GM12878 (cell line): Measurements from ENCODE around the gene RXFP4. TPM values are rescaled to one million over a fixed set of nuclear protein-coding genes. Genes with fewer than 3 reads are reported as not detected.

Experiments
- ATAC-seq: fragments of 200-7000 bp; cut with Tn5 transposase; 3 replicates; pipeline ENCODE4 v1.9.1; 2020; ENCODE audit warnings: mild to moderate bottlenecking, moderate library complexity
- BruUV-seq: library from RNA; stranded (reverse); fragments of 400-500 nt; replicated peaks from 2 replicates; lab custom pipeline; 2021; lab: Mats Ljungman, UMichigan
- CTCF ChIA-PET: fragments of 300-600 bp; sonication (Branson Sonifier 250); formaldehyde crosslinking; extraction: SDS; loops from one replicate; lab custom pipeline; 2021; ENCODE audit warnings: inconsistent platforms; lab: Yijun Ruan, JAX
- POLR2A ChIA-PET: fragments of 350-600 bp; formaldehyde crosslinking; extraction: SDS; loops from one replicate; lab custom pipeline; 2021; ENCODE audit warnings: inconsistent platforms; lab: Charles Lee
- RAD21 ChIA-PET: fragments of 300-600 bp; sonication (Branson Sonifier 250); formaldehyde crosslinking; loops from one replicate; lab custom pipeline; 2023; ENCODE audit warnings: antibody characterized with exemption; ENCODE audit not compliant: unreplicated experiment; lab: Charles Lee
- SMC1A ChIA-PET: fragments of 300-600 bp; sonication (Branson Sonifier 250); formaldehyde crosslinking; loops from one replicate; lab custom pipeline; 2023; ENCODE audit not compliant: unreplicated experiment, uncharacterized antibody; lab: Charles Lee
- DNase-seq: peaks from one replicate; pipeline ENCODE4 v3.0.0-alpha.2; 2011; ENCODE audit warnings: low read depth, low spot score
- FAIRE-seq: peaks from 3 replicates; lab custom pipeline; 2011; peaks lifted over from hg19 to GRCh38; lab: Jason Lieb, UNC
- H2AFZ ChIP-seq: 2 replicates; pipeline ENCODE4 v1.6.0; 2011; ENCODE audit warnings: low read depth, low read length, control low read depth; ENCODE audit not compliant: control insufficient read depth
- H3K27ac ChIP-seq: 2 replicates; pipeline ENCODE4 v1.5.1; 2011; ENCODE audit warnings: control low read depth; ENCODE audit not compliant: control insufficient read depth, insufficient read depth
- H3K27me3 ChIP-seq, 2 experiments: replicated peaks in 1 of 2; 2 replicates each; pipeline versions ENCODE4 v1.6.0 to v1.6.1; 2011; ENCODE audit warnings: low read length in 1 of 2; ENCODE audit not compliant: control insufficient read depth in 2 of 2, insufficient read depth in 2 of 2
- H3K36me3 ChIP-seq, 2 experiments: 2 replicates each; pipeline ENCODE4 v1.5.1; 2011; ENCODE audit warnings: low read length in 1 of 2; ENCODE audit not compliant: control insufficient read depth in 2 of 2, insufficient read depth in 2 of 2
- H3K4me1 ChIP-seq: 2 replicates; pipeline ENCODE4 v1.6.1; 2011; ENCODE audit warnings: mild to moderate bottlenecking, low read length, moderate library complexity, mixed read lengths; ENCODE audit not compliant: control insufficient read depth, insufficient read depth
- H3K4me2 ChIP-seq: 2 replicates; pipeline ENCODE4 v1.6.0; 2011; ENCODE audit warnings: control low read depth; ENCODE audit not compliant: control insufficient read depth, insufficient read depth
- H3K4me3 ChIP-seq: fragments of 200-600 bp; sonication (generic); 2 replicates; pipeline ENCODE4 v1.5.1; 2016
- H3K79me2 ChIP-seq: 2 replicates; pipeline ENCODE4 v1.6.0; 2011; ENCODE audit warnings: low read length; ENCODE audit not compliant: control insufficient read depth, insufficient read depth
- H3K9ac ChIP-seq: 2 replicates; pipeline ENCODE4 v1.8.0; 2011; ENCODE audit warnings: low read length, control low read depth, mixed read lengths; ENCODE audit not compliant: control insufficient read depth, insufficient read depth
- H3K9me3 ChIP-seq: replicated peaks from 3 replicates; pipeline ENCODE4 v1.5.1; 2011; ENCODE audit warnings: mild to moderate bottlenecking, low read length; ENCODE audit not compliant: control insufficient read depth, insufficient read depth
- H4K20me1 ChIP-seq: 2 replicates; pipeline ENCODE4 v1.6.0; 2011; ENCODE audit not compliant: control insufficient read depth, insufficient read depth
- KLF5 ChIP-seq: fragments of 450-650 bp; IDR thresholded peaks from 2 replicates; pipeline ENCODE4 v1.6.1; 2014; ENCODE audit warnings: mild to moderate bottlenecking; ENCODE audit not compliant: partially characterized antibody
- REST ChIP-seq: IDR thresholded peaks from 2 replicates; pipeline ENCODE4 v1.6.1; 2012; ENCODE audit warnings: mild to moderate bottlenecking, low read depth, low read length
- ZNF687 ChIP-seq: fragments of 450-650 bp; IDR thresholded peaks from 2 replicates; pipeline ENCODE4 v1.6.1; 2017; ENCODE audit warnings: mild to moderate bottlenecking, moderate library complexity
- WGBS: methylation state at CpG from one replicate; pipeline ENCODE4 v1.1.6; 2016; ENCODE audit warnings: low lambda C conversion rate; ENCODE audit not compliant: insufficient replicate concordance, insufficient coverage; ENCODE audit errors: missing lambda C conversion rate; 5-methylcytosine and 5-hydroxymethylcytosine counted together
- in situ Hi-C: fragments of 300-500 bp; cut with MboI; formaldehyde crosslinking; loops from 9 replicates; pipeline ENCODE4 v1.14.3; 2018; ENCODE audit warnings: mixed read lengths
- intact Hi-C: fragments of 100-400 bp; cut with micrococcal nuclease; formaldehyde crosslinking; loops from one replicate; pipeline ENCODE4 v1.14.2; 2022; ENCODE audit not compliant: unreplicated experiment
- polyA plus RNA-seq, 11 experiments: library from polyadenylated mRNA; depleted of rRNA in 4 of 11; unstranded in 6 of 11; stranded (reverse) in 5 of 11; fragments of >200 nt; fragmentation: Nextera tagmentation in 4 of 11; fragmentation: Illumina TruSeq in 1 of 11; extraction: Ambion mirVana in 4 of 11; extraction: Trizol in 1 of 11; gene quantifications; 1 replicate in 1 of 11; 2 replicates in 10 of 11; pipeline versions ENCODE4 v1.2.1 to v1.2.3, GENCODE V29; 2011 to 2016; ENCODE audit warnings: inconsistent platforms in 2 of 11, missing spikeins in 2 of 11, low read depth in 1 of 11
- total RNA-seq, 4 experiments: library from RNA; depleted of rRNA in 3 of 4; stranded (reverse); fragments of >200 nt in 3 of 4; fragmentation: Illumina TruSeq in 1 of 4; extraction: Trizol in 1 of 4; gene quantifications; 2 replicates each; pipeline versions ENCODE4 v1.2.1 to v1.2.3, GENCODE V29; 2013 to 2021

The RXFP4 gene
- total and polyA plus RNA-seq, 10 of the 15 experiments (the other 5 are each of a cell fraction or from before 2014, with no cell fraction given) = 0.10 to 0.40 (median 0.39) TPM; not detected in 7

DNA sequence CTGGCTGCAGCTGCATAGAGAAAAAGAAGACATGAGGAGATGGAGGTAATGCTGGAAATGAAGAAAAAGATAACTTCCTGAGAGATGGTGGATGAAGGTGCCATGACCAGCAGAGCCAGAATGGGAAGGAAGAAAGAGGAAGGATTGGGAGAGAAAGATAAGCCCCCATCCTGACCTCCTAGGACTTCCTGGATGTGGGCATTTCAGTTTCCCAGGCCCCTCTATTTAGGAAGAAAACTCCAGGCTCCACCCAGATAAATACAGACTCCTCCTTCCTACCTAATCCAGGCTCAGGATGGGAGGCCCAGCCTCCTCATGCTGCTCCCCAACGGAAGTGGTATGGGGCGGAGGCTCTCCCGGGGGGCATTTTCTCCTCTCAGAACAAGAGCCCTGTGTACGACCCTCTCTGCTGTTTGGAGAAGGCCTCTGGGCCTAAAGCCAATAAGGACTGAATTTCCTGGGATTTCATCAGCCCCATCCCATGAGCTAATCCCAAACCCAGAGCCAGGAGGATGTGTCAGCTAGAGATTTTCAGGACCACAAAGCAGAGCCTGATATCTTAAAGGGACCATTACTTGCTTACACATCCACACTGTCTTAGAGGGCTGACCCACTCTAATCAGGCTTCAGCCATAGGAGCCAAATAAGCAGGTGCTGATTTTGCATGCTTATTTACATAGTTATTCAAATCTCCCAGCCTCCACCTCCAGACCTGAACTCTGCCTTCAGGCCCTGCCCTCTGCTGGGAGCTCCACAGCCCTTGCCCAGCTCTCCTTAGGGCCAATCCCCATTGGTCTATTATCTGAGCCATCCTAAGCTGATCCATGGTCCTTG lies 42.0 kb downstream of the RXFP4 start (continued):
- TF ChIP-seq ZNF687 = no peak

GRCh38 chr1:155984341-155984740 lies 42.9 kb downstream of the RXFP4 start:
- Histone ChIP-seq H3K27ac (no peak overlapping the region), H3K9me3 (no peaks in the 10 kb centered on the region), H3K9ac (no peak overlapping the region), H3K79me2 (peaks cover 24% of the 10 kb centered on the region), H3K4me2 (no peak overlapping the region), H3K4me3 (no peak overlapping the region), H4K20me1 (no peaks in the 10 kb centered on the region), H3K36me3 (no peaks in the 10 kb centered on the region), H3K4me1 (peaks cover 26% of the 10 kb centered on the region), H3K27me3 (no peaks in the 10 kb centered on the region), H2AFZ (no peak overlapping the region)
- no peak for DNase-seq
- in situ Hi-C loops = no loop called here
- ChIA-PET SMC1A (interaction anchor here (0.8 to 16.7 kb wide), 8 partner anchors 10 to 81 kb away, joined by 3 to 229 read pairs (median 10); partner anchors contain the start of genes KHDC4 and RXFP4), CTCF (interaction anchor here (0.7 to 14.7 kb wide), 10 partner anchors 17 to 82 kb away, joined by 3 to 227 read pairs (median 8); partner anchors contain the start of genes KHDC4 and RXFP4), POLR2A (interaction anchor here (0.5 to 14.9 kb wide), 7 partner anchors 10 to 51 kb away, joined by 3 to 273 read pairs (median 9); partner anchors contain the start of genes KHDC4 and RXFP4), RAD21 (interaction anchor here (0.7 to 14.4 kb wide), 9 partner anchors 9 to 125 kb away, joined by 3 to 214 read pairs (median 4); partner anchors contain the start of genes KHDC4, RXFP4 and SYT11)
- TF ChIP-seq REST (no peak), KLF5 (no peak)
- WGBS = 56% methylated on average over 7 of the region's 7 CpGs
- no TSS peak for BruUV-seq
- no peak for ATAC-seq
- no peak for FAIRE-seq
- intact Hi-C loops = no loop called here
